GM21786 (cell line): ENCODE data around the gene KRT83.
"Not testable (repeated sequence)": the region's sequence is repeated elsewhere in the genome, so short reads cannot be mapped to it uniquely, and the experiment has no call there.

ENCODE experiments used
- ATAC-seq: cut with Tn5 transposase; IDR thresholded peaks from one replicate; pipeline ENCODE4 v1.9.1; 2021; ENCODE audit not compliant: unreplicated experiment

The KRT83 gene

DNA sequence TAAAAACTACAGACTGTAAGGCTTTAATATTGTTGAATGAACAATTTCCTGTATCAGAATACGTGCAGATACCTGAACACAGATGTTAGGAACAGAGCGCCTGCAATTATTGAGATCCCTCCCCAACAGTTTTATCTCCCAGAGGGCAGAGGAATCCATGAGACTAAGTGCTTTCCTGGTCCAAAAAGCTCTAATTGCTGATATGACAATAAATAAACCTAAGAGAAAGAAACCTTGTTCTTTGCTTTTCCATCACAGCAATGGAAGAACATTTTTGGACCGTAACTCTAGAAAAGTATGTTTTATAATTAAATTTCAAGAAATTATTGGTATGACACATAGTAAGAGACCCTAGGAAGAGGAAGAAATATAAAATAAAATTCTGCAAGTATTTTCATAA, 13.0 kb upstream of the KRT83 start:
- no peak for ATAC-seq

GRCh38 chr12:52333321-52333720, 12.1 kb upstream of the KRT83 start:
- ATAC-seq = no peak

GRCh38 chr12:52332381-52332780, 11.2 kb upstream of the KRT83 start:
- ATAC-seq = no peak

DNA sequence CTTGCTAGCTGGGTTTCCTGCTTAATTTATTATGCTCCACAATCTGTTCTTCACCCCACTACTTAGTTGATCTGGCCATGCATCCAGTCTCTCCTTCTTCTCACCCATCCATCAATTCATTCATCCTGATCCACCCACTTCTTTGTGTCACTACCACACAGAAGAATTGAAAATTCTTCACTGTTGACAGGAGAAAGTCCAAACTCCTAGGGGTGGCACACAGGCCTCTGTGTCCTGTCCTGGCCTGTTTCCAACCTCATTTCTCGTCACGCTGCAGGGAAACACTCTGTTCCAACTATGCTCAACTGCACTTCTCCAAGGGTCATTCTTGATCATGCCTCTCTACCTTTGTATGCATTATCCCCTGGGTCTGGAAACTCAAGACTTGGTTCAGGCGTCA, 10.6 kb upstream of the KRT83 start:
- no peak for ATAC-seq

DNA sequence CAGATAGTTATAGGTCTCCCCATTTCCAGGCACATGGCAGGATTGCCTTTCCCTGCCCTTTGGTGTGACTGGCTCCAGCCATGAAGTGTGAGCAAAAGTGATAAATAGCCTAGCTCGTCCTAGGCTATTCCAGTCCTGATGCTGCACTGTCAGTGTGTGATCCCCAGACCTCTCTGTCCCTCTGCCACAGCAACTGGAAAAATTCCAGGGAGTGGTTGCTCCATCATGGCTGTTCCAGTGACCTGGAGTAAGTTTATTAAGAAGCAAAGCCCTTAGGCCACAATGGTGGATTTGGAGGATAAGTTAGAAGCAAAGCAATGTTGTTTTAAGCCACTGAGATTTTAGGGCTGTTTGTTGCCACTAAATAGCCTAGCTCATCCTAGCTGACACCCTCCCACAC, 9.8 kb upstream of the KRT83 start:
- no peak for ATAC-seq

- ATAC-seq = no peak
These were observed 6.8 kb upstream of the KRT83 start for GRCh38 chr12:52327830-52328500.

DNA sequence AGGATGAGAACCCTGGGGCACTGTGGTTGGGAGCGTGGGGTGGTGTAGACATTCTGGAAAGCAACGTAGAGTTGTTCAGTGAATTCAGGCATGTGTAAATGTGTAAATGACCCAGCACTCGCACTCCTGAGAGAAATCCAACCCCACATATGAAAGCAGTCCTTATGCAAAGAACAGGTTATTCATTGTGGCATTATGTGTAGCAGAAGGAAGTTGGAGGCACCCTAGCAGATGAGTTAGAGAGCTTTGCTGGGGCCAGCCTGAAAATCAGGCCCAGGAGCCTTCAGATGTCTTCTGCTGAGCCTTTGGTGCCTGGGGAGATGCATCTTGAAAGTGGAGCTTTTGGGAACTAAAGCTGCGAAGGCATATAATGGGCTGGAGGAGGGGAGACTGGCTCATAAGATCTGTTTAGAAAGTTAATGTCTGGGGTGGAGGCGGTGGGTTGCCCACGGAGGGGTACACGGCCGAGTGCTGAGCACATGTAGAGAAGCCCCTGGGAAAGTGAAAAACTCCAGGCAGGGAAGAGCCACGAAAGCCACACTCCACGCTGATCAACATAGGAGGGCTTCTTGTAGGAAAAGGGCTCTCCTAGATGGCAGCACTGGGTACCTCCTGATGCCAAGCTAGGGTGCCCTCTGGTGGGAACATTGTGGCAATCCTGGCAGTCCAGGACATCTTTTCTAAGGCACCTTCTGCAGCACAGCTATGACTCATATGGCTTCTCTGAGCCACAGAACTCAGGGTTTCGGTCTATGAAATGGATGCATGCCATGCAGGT, 6.0 kb upstream of the KRT83 start:
- peak; percentile 96 for ATAC-seq

GRCh38 chr12:52324153-52324444, 2.9 kb upstream of the KRT83 start:
- ATAC-seq = no peak

- no peak for ATAC-seq
These were observed 2.4 kb upstream of the KRT83 start for GRCh38 chr12:52323416-52324152.

DNA sequence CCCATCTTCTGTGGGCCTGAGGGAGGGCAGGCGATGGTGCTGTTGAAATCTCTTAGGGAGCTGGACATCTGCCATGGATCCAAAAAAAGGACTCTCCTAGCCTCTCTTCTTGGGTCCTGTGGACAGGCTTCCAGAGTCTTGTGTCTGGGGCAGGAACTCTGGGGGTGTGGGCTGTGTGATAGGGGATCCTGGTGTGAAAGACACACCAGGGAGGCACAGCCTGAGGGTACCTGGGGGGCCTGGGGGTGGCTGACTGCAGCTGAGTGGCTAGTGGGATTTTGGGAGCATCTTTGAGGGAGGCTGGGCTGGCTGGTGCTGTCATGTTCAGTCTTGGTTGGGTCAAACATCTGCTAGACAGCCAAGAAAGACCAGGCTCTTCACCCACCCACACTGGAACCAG, 1.8 kb upstream of the KRT83 start:
- no peak for ATAC-seq

DNA sequence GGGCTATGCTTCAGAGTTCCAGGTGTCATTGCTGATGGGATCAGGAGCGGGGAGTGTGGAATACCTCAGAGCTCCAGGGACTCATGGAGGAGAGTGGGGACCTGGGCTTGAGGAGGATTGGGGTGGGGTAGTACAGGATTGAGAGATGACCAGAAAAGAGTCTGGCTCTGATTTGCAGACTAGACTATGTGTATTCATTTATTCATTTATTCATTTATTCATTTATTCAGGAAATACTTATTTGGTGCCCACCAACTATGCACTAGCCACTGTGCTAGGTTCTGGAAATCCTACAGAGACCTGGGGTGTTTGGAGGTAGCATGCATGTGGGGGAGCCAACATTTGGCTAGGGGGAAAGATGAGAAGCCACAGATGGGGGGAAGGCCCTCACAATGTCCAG, 871 bp upstream of the KRT83 start:
- no peak for ATAC-seq

DNA sequence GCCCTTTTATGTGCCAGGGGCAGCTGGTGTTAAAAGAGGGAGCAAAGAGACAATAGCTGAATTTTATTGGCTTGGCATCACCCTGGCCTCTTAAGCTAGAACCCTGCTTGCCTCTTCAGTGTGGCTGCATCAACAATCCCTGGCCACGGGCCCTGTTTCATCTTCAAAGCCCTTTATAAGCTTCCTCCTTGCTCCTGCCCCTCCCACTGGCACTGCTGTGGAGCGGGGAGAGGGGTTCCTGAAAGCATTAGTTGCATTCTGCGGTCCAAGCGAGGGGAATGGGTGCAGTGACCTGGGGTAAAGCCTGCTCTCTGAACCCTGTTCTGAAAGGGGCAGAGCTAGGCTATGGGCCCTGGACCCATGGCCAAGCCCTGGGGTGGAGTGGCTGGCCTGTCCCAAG, 220 bp upstream of the KRT83 start:
- ATAC-seq = no peak

GRCh38 chr12:52319097-52319496, 2.1 kb downstream of the KRT83 start:
- ATAC-seq = no peak

GRCh38 chr12:52318241-52318990, 2.8 kb downstream of the KRT83 start:
- ATAC-seq = no peak

DNA sequence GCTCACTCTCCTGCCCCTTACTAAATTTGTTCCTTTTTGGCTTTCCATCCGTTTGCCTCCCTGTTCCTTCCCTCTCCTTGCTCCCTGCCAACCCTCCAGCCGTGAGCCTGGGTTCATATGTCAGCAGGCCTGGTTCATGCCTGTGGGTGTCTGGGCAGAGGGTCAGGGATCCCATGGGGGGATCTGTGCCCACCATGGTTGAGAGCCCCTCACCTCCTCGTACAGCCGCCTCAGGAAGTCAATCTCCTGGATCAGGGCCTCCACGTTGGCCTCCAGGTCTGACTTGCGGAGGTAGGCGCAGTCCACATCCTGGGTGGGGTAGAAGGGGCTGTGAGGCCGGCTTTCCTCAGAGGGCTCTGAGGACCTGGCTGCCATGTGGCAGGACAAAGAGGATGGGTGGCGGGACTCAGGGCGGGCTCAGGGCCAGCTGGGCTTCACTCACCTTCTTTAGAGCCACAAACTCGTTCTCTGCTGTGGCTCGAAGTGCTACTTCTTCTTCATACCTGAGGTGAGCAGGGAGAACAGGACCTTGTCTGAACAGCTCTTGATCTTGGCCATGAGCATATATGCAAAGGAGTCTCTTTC, 3.6 kb downstream of the KRT83 start:
- no peak for ATAC-seq

- no peak for ATAC-seq
These were observed 4.5 kb downstream of the KRT83 start for GRCh38 chr12:52316701-52317100.

- ATAC-seq = no peak
These were observed 4.9 kb downstream of the KRT83 start for GRCh38 chr12:52316290-52316689.

DNA sequence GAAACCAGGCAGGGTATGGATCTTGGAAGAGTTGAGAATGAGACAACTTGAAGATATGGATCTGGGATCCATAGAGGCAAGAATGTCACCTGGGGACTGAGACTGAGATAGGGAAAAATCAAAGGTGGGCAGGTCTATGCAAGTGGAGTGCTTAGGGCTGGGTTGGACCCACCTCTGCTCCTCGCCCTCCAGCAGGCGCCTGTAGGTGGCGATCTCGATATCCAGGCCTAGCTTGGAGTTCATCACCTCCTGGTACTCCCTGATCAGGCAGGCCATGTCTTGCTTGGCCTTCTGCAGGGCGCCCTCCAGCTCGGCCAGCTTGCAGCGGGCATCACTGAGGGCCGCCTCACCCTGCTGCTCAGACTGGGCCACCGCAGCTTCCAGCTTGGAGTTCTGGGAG, 5.5 kb downstream of the KRT83 start:
- not testable (repeated sequence) for ATAC-seq

GRCh38 chr12:52314511-52314910, 6.7 kb downstream of the KRT83 start:
- no peak for ATAC-seq

- ATAC-seq = no peak
These were observed 7.3 kb downstream of the KRT83 start for GRCh38 chr12:52313926-52314325.

DNA sequence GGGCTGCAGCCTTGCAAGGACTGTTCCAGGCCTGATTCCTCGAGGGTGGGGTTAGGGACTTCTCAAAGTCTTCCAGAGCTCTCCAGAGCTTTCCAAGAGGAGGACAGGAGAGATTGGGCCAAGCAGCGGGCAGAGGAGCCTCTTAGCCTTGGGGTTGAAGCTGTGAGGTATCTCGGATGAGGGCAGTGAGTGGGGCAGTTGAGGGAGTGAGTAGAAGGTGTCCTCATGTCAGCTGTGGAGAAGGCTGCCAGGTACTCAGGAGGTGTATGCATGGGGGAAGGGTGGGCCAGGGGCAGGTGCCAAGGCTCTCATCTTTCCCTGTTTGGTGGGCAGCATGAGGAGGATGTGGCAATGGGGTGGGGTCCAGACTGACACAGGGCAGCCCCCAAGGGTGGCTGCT, 7.7 kb downstream of the KRT83 start:
- ATAC-seq = no peak
